Ascending aorta (tissue), 2 donors: Measurements from ENCODE around the gene GMPPA. TPM values are rescaled to one million over a fixed set of nuclear protein-coding genes. Genes with fewer than 3 reads are reported as not detected.

Experiments used
- DNase-seq, 2 donors: peaks; one replicate each; pipeline ENCODE4 v3.0.0-alpha.2; 2019; ENCODE audit warnings: low spot score in 2 of 2
- H3K27ac ChIP-seq, 2 donors: fragments of 200-600 bp; sonication (generic); one replicate each; pipeline ENCODE4 v1.5.1; 2016 to 2017; ENCODE audit warnings: mild to moderate bottlenecking in 1 of 2
- H3K27me3 ChIP-seq: fragments of 200-600 bp; sonication (generic); one replicate; pipeline ENCODE4 v1.5.1; 2017
- H3K36me3 ChIP-seq, 2 donors: fragments of 200-600 bp; sonication (generic); one replicate each; pipeline ENCODE4 v1.5.1; 2016
- H3K4me1 ChIP-seq, 2 donors: fragments of 200-600 bp; sonication (generic); one replicate each; pipeline ENCODE4 v1.5.1; 2016 to 2017; ENCODE audit warnings: mild to moderate bottlenecking in 1 of 2
- H3K4me3 ChIP-seq, 2 donors: fragments of 200-600 bp; sonication (generic); one replicate each; pipeline ENCODE4 v1.5.1; 2016 to 2017; ENCODE audit warnings: mild to moderate bottlenecking in 1 of 2
- H3K9me3 ChIP-seq, 2 donors: fragments of 200-600 bp; sonication (generic); one replicate each; pipeline ENCODE4 v1.5.1; 2016
- CTCF ChIP-seq, 3 experiments: fragments of 200-600 bp in 2 of 3; fragments of 450-650 bp in 1 of 3; sonication (generic) in 2 of 3; IDR thresholded peaks; one replicate each; pipeline ENCODE4 v1.5.1; 2016 to 2019; ENCODE audit warnings: antibody characterized with exemption in 3 of 3, mild to moderate bottlenecking in 1 of 3, moderate library complexity in 1 of 3
- intact Hi-C: fragments of 100-400 bp; cut with DNase I; formaldehyde crosslinking; loops from one replicate; pipeline ENCODE4 v1.15.1; 2023
- total RNA-seq: library from RNA; depleted of rRNA; stranded (reverse); fragments of >200 nt; gene quantifications from one replicate; pipeline ENCODE4 v1.1.0, GENCODE V29; 2016

The GMPPA gene
- total RNA-seq, 1 donor from 2014 or later, result 11.4 TPM

GRCh38 chr2:219465659-219466561 is 32.8 kb upstream of the GMPPA start:
- H3K36me3 ChIP-seq, result peaks cover 83 to 87% of the 10 kb centered on the region in 2 donors
- no peak overlapping the region for H3K4me3 ChIP-seq
- peak overlapping the region in 1 of 2 donors; percentile 91 for H3K27ac ChIP-seq
- H3K27me3 ChIP-seq, result no peaks in the 10 kb centered on the region
- intact Hi-C loops, result no loop called here
- no peak for DNase-seq
- no peaks in the 10 kb centered on the region for H3K9me3 ChIP-seq
- TF ChIP-seq CTCF (IDR thresholded peaks at IDR 0.05), result no peak
- H3K4me1 ChIP-seq, result peaks cover 12 to 36% of the 10 kb centered on the region in 2 donors

GRCh38 chr2:219466816-219467735 is 31.6 kb upstream of the GMPPA start:
- no peak for DNase-seq
- H3K4me1 ChIP-seq, result peaks cover 3 to 24% of the 10 kb centered on the region in 2 donors
- no peaks in the 10 kb centered on the region for H3K9me3 ChIP-seq
- peak overlapping the region in 1 of 2 donors; percentile 73 for H3K27ac ChIP-seq
- TF ChIP-seq CTCF (IDR thresholded peaks at IDR 0.05), result no peak
- H3K36me3 ChIP-seq, result peaks cover 87 to 92% of the 10 kb centered on the region in 2 donors
- intact Hi-C loops, result no loop called here
- H3K4me3 ChIP-seq, result no peak overlapping the region
- no peaks in the 10 kb centered on the region for H3K27me3 ChIP-seq

GRCh38 chr2:219467736-219468075 is 31.0 kb upstream of the GMPPA start:
- intact Hi-C loops, result no loop called here
- peak overlapping the region in 1 of 2 donors; percentile 73 for H3K27ac ChIP-seq
- no peak overlapping the region for H3K4me3 ChIP-seq
- H3K4me1 ChIP-seq, result peaks cover 3 to 22% of the 10 kb centered on the region in 2 donors
- H3K27me3 ChIP-seq, result no peaks in the 10 kb centered on the region
- DNase-seq, result no peak
- no peak for TF ChIP-seq CTCF (IDR thresholded peaks at IDR 0.05)
- peaks cover 89 to 93% of the 10 kb centered on the region in 2 donors for H3K36me3 ChIP-seq
- H3K9me3 ChIP-seq, result no peaks in the 10 kb centered on the region

GRCh38 chr2:219468410-219469185 is 30.1 kb upstream of the GMPPA start:
- H3K27ac ChIP-seq, result peak overlapping the region in 1 of 2 donors; percentile 73
- H3K27me3 ChIP-seq, result no peaks in the 10 kb centered on the region
- no peak overlapping the region for H3K4me3 ChIP-seq
- no peak for TF ChIP-seq CTCF (IDR thresholded peaks at IDR 0.05)
- intact Hi-C loops, result no loop called here
- no peaks in the 10 kb centered on the region for H3K9me3 ChIP-seq
- peaks cover 88 to 100% of the 10 kb centered on the region in 2 donors for H3K36me3 ChIP-seq
- DNase-seq, result no peak
- H3K4me1 ChIP-seq, result peaks cover 3 to 22% of the 10 kb centered on the region in 2 donors

- intact Hi-C loops, result no loop called here
- Histone ChIP-seq H3K4me3 (no peak overlapping the region), H3K9me3 (no peaks in the 10 kb centered on the region), H3K4me1 (peaks cover 3 to 17% of the 10 kb centered on the region in 2 donors), H3K27ac (peak overlapping the region in 1 of 2 donors; percentile 73), H3K36me3 (peaks cover 87 to 98% of the 10 kb centered on the region in 2 donors), H3K27me3 (no peaks in the 10 kb centered on the region)
- TF ChIP-seq CTCF (IDR thresholded peaks at IDR 0.05), result no peak
- DNase-seq, result no peak
Observed at GRCh38 chr2:219469186-219469724, 29.4 kb upstream of the GMPPA start.
